GM23338 (cell line): ENCODE results near the gene OPRM1. TPM values are rescaled to one million over a fixed set of nuclear protein-coding genes. Genes with fewer than 3 reads are reported as not detected.

Experiments used
- ATAC-seq: fragments of 200-7000 bp; cut with Tn5 transposase; 3 replicates; pipeline ENCODE4 v1.9.1; 2020
- DNase-seq: peaks from one replicate; pipeline ENCODE4 v3.0.0-alpha.2; 2015; ENCODE audit warnings: low spot score
- H2AFZ ChIP-seq: fragments of 200-600 bp; sonication (generic); 2 replicates; pipeline ENCODE4 v1.8.0; 2016; ENCODE audit warnings: antibody characterized with exemption, mild to moderate bottlenecking, moderate library complexity
- H3F3A ChIP-seq: fragments of 200-600 bp; sonication (generic); replicated peaks from 2 replicates; pipeline ENCODE4 v1.8.0; 2017; ENCODE audit warnings: antibody characterized with exemption, mixed run types, low read depth
- H3K27ac ChIP-seq: fragments of 200-600 bp; sonication (generic); 2 replicates; pipeline ENCODE4 v1.6.1; 2016; ENCODE audit warnings: low read depth
- H3K27me3 ChIP-seq: fragments of 200-600 bp; sonication (generic); 2 replicates; pipeline ENCODE4 v1.8.0; 2016; ENCODE audit warnings: mild to moderate bottlenecking, mixed run types, moderate library complexity; ENCODE audit not compliant: insufficient read depth
- H3K36me3 ChIP-seq: fragments of 200-600 bp; sonication (generic); 2 replicates; pipeline ENCODE4 v1.8.0; 2016; ENCODE audit warnings: mild to moderate bottlenecking; ENCODE audit not compliant: insufficient read depth
- H3K4me1 ChIP-seq: fragments of 200-600 bp; sonication (generic); 2 replicates; pipeline ENCODE4 v1.8.0; 2016; ENCODE audit warnings: mild to moderate bottlenecking, moderate library complexity; ENCODE audit not compliant: insufficient read depth
- H3K4me2 ChIP-seq: fragments of 200-600 bp; sonication (generic); 2 replicates; pipeline ENCODE4 v1.7.1; 2017; ENCODE audit warnings: mixed run types
- H3K4me3 ChIP-seq: fragments of 200-600 bp; sonication (generic); 2 replicates; pipeline ENCODE4 v1.6.1; 2016; ENCODE audit warnings: mixed run types
- H3K79me2 ChIP-seq: fragments of 200-600 bp; sonication (generic); replicated peaks from 2 replicates; pipeline ENCODE4 v1.8.0; 2017; ENCODE audit warnings: mild to moderate bottlenecking; ENCODE audit not compliant: insufficient read depth
- H3K9me2 ChIP-seq: fragments of 200-600 bp; sonication (generic); 2 replicates; pipeline ENCODE4 v1.8.0; 2017; ENCODE audit not compliant: insufficient read depth
- H4K20me1 ChIP-seq: fragments of 200-600 bp; sonication (generic); replicated peaks from 2 replicates; pipeline ENCODE4 v1.8.0; 2017; ENCODE audit warnings: mild to moderate bottlenecking; ENCODE audit not compliant: insufficient read depth
- H3K27ac Mint-ChIP-seq: 2 replicates; pipeline ENCODE4 v1.8.0; 2020; ENCODE audit warnings: inconsistent platforms, mild to moderate bottlenecking, moderate library complexity, mixed read lengths
- H3K27me3 Mint-ChIP-seq: 3 replicates; pipeline ENCODE4 v1.8.0; 2022; ENCODE audit warnings: low read depth, mild to moderate bottlenecking, moderate library complexity, mixed read lengths, inconsistent platforms; ENCODE audit not compliant: insufficient read depth, poor library complexity
- H3K36me3 Mint-ChIP-seq: 3 replicates; pipeline ENCODE4 v1.8.0; 2021; ENCODE audit warnings: low read depth, mild to moderate bottlenecking, inconsistent platforms, moderate library complexity, mixed read lengths
- H3K4me1 Mint-ChIP-seq: 3 replicates; pipeline ENCODE4 v1.8.0; 2020; ENCODE audit warnings: mild to moderate bottlenecking, inconsistent platforms, mixed read lengths
- H3K4me3 Mint-ChIP-seq: 3 replicates; pipeline ENCODE4 v1.8.0; 2021; ENCODE audit warnings: moderate library complexity, mild to moderate bottlenecking, inconsistent platforms, mixed read lengths
- H3K9me3 Mint-ChIP-seq: 3 replicates; pipeline ENCODE4 v1.8.0; 2020; ENCODE audit warnings: moderate library complexity, mild to moderate bottlenecking, inconsistent platforms, mixed read lengths
- CREB1 ChIP-seq: fragments of 250-450 bp; sonication (Bioruptor Pico); IDR thresholded peaks from 2 replicates; pipeline ENCODE4 v1.5.0; 2020; ENCODE audit warnings: low read depth, mild to moderate bottlenecking, moderate library complexity
- CTCF ChIP-seq, 2 experiments: fragments of 200-600 bp in 1 of 2; sonication (generic) in 1 of 2; conservative IDR thresholded peaks; 2 replicates each; pipeline versions ENCODE4 v1.5.1 to v1.6.1; 2016 to 2017; ENCODE audit warnings: antibody characterized with exemption in 2 of 2, low read depth in 2 of 2, mild to moderate bottlenecking in 2 of 2, moderate library complexity in 1 of 2
- ETS1 ChIP-seq: IDR thresholded peaks from 2 replicates; pipeline ENCODE4 v1.6.1; 2016; ENCODE audit warnings: antibody characterized with exemption
- EZH2phosphoT487 ChIP-seq: fragments of 200-600 bp; sonication (generic); IDR thresholded peaks from one replicate; pipeline ENCODE4 v1.8.1; 2018; ENCODE audit warnings: antibody characterized with exemption; ENCODE audit not compliant: unreplicated experiment
- POLR2AphosphoS5 ChIP-seq: IDR thresholded peaks from 2 replicates; pipeline ENCODE4 v1.6.1; 2016; ENCODE audit warnings: antibody characterized with exemption, low read depth
- STAT1 ChIP-seq: IDR thresholded peaks from one replicate; pipeline ENCODE4 v1.6.1; 2016; ENCODE audit warnings: antibody characterized with exemption; ENCODE audit not compliant: unreplicated experiment
- ZNF462 ChIP-seq: fragments of 250-450 bp; sonication (Bioruptor Pico); IDR thresholded peaks from 2 replicates; pipeline ENCODE4 v1.5.0; 2020; ENCODE audit warnings: mild to moderate bottlenecking, moderate library complexity
- polyA plus RNA-seq: library from polyadenylated mRNA; unstranded; fragments of >200 nt; fragmentation: Nextera tagmentation; extraction: Ambion mirVana; gene quantifications from 2 replicates; pipeline ENCODE4 v1.2.1, GENCODE V29; 2016
- total RNA-seq: library from RNA; depleted of rRNA; stranded (reverse); fragments of >200 nt; shearing (Covaris generic); gene quantifications from 2 replicates; pipeline ENCODE4 v1.2.3, GENCODE V29; 2014

Gene OPRM1
- total and polyA plus RNA-seq, 2 experiments from 2014 or later: 0.52 TPM; not detected in 1

- no peak overlapping the region for H3K27ac ChIP-seq
- H3K4me1 ChIP-seq: no peaks in the 10 kb centered on the region
- H3K4me3 ChIP-seq: no peak overlapping the region
- H3K9me2 ChIP-seq: no peaks in the 10 kb centered on the region
- no peaks in the 10 kb centered on the region for H4K20me1 ChIP-seq
- H3K36me3 ChIP-seq: no peaks in the 10 kb centered on the region
- H2AFZ ChIP-seq: no peak overlapping the region
- TF ChIP-seq CTCF (conservative IDR thresholded peaks at IDR 0.05; ENCODE audit: low read depth in 2 of 2) (no peak), STAT1 (no peak), EZH2phosphoT487 (no peak)
- H3K79me2 ChIP-seq: no peaks in the 10 kb centered on the region
- DNase-seq: no peak
- ATAC-seq: no peak
- H3F3A ChIP-seq: no peaks in the 10 kb centered on the region
- no peak overlapping the region for H3K4me2 ChIP-seq
- Mint-ChIP-seq H3K36me3 (no peaks in the 10 kb centered on the region), H3K27me3 (peaks cover 2% of the 10 kb centered on the region), H3K4me1 (peaks cover 4% of the 10 kb centered on the region), H3K9me3 (no peaks in the 10 kb centered on the region), H3K4me3 (no peak overlapping the region), H3K27ac (no peak overlapping the region)
- H3K27me3 ChIP-seq: no peaks in the 10 kb centered on the region
These were observed 95.6 kb downstream of the OPRM1 start for GRCh38 chr6:154134471-154135147.

- Histone ChIP-seq H3K27ac (no peak overlapping the region), H3K4me2 (no peak overlapping the region), H3K27me3 (no peaks in the 10 kb centered on the region), H3K79me2 (no peaks in the 10 kb centered on the region), H3K36me3 (no peaks in the 10 kb centered on the region), H2AFZ (peak overlapping the region; percentile 18; the same call in 1 of the 2 replicates), H3K4me3 (no peak overlapping the region), H3F3A (no peaks in the 10 kb centered on the region), H3K4me1 (no peaks in the 10 kb centered on the region), H3K9me2 (no peaks in the 10 kb centered on the region), H4K20me1 (no peaks in the 10 kb centered on the region)
- Mint-ChIP-seq H3K9me3 (no peaks in the 10 kb centered on the region), H3K27me3 (peaks cover 9% of the 10 kb centered on the region), H3K36me3 (no peaks in the 10 kb centered on the region), H3K4me1 (peaks cover 5% of the 10 kb centered on the region), H3K4me3 (no peak overlapping the region), H3K27ac (peak overlapping the region; percentile 69)
- no peak for TF ChIP-seq ETS1
- DNase-seq: no peak
- no peak for ATAC-seq
These were observed 99.8 kb downstream of the OPRM1 start for GRCh38 chr6:154138793-154139192.

GRCh38 chr6:154139892-154140291 is 100.9 kb downstream of the OPRM1 start:
- Histone ChIP-seq H3K4me2 (no peak overlapping the region), H3K9me2 (no peaks in the 10 kb centered on the region), H2AFZ (no peak overlapping the region), H3K36me3 (no peaks in the 10 kb centered on the region), H3K27ac (no peak overlapping the region), H3K27me3 (no peaks in the 10 kb centered on the region), H3K79me2 (no peaks in the 10 kb centered on the region), H3K4me3 (no peak overlapping the region), H3K4me1 (no peaks in the 10 kb centered on the region), H4K20me1 (no peaks in the 10 kb centered on the region), H3F3A (no peaks in the 10 kb centered on the region)
- ATAC-seq (no peak), DNase-seq (no peak)
- H3K4me3 Mint-ChIP-seq: no peak overlapping the region
- peaks cover 5% of the 10 kb centered on the region for H3K4me1 Mint-ChIP-seq
- H3K9me3 Mint-ChIP-seq: no peaks in the 10 kb centered on the region
- peak overlapping the region; percentile 83 for H3K27ac Mint-ChIP-seq
- H3K27me3 Mint-ChIP-seq: peaks cover 7% of the 10 kb centered on the region
- no peaks in the 10 kb centered on the region for H3K36me3 Mint-ChIP-seq
- TF ChIP-seq ZNF462 (CRISPR knock-in tag): no peak
- TF ChIP-seq POLR2AphosphoS5: no peak
- no peak for TF ChIP-seq CREB1
